ENCODE results near the gene POM121C.
"Not testable (repeated sequence)": the region's sequence is repeated elsewhere in the genome, so short reads cannot be mapped to it uniquely, and the experiment has no call there.

The POM121C gene

DNA sequence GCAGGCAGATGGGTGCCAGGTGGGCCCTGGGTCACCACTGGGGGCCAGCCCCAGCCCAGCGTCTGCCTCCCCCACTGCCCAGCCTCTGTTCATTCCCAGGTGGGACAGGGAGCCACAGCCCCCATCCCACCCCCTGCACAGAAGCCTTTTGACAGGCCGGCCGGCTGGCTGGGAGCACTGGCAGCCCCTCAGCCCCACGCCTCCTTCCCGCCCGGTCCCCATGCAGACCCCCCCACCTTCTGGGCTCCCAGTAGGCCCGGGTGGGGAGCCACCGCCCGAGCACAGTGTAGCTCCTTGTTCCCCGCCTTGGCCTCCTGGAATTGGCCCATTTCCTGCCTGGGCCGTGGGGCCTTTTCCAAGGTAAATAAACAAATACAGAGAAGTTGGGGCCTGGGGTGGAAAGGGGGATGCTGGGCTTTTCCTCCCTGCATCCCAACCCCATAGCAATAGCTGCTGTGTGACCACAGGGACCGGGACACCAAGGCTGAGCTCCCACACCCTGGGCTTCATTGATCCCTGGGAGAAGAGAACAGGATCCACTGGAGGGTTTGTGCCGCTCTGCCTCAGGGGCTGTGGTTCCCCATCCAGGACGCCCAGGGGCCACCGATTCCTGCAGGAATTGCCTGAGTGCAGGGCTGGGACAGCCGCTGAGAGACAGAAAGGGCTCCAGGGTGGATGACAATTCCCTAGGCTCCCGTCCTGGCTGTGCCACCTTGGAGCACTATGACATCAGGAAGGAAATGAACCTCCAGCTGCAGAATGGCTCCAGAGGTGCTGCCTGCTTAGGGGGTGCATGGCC, 111.4 kb downstream of the POM121C start:
- DNase-seq = not testable (repeated sequence)

DNA sequence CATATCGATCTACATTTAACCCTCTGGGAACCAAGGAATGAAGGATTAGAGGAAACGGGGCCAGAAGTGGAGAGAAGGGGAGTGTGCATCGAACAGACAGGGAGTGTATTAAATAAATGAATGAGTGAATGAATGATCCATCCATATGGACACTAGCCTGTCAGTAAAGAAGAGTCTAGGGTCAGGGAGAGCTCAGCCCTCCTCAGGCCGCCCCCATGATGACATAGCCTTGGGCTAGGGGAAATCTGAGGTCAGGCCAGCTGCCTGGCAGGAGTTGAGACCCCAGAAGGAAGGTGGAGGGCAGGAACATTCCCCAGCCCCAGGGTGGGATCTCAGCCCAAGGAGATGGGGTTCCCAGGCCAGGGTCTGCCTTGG, 112.0 kb downstream of the POM121C start:
- not testable (repeated sequence) for DNase-seq

DNA sequence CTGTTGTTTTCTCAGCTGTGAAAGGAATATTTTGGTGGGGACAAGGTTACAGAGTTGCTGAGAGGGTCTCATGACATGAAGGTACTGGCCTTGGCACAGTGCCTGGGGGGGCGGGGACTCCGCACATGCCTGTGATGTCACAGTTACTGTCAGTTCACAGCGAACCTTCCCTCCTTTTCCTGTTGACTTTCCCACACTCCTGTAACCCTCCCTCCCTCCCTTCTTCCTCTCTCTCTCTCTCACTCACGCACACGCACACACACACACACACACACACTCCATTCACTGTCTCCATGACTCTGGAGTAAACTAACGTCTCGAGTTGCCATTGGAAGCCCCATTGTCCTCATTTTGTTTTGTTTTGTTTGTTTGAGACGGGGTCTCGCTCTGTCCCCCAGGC, 118.8 kb downstream of the POM121C start:
- not testable (repeated sequence) for DNase-seq
